GM23248 (cell line): Measurements from ENCODE around the gene RBL2. TPM values are rescaled to one million over a fixed set of nuclear protein-coding genes. Genes with fewer than 3 reads are reported as not detected.
A peak's percentile ranks its signal among the peaks of the same experiment; 100 is the strongest.

Source experiments
- DNase-seq: peaks from one replicate; pipeline ENCODE4 v3.0.0-alpha.2; 2015
- H2AFZ ChIP-seq: fragments of 200-600 bp; sonication (generic); 2 replicates; pipeline ENCODE4 v1.6.1; 2016; ENCODE audit warnings: antibody characterized with exemption
- H3F3A ChIP-seq: fragments of 200-600 bp; sonication (generic); 2 replicates; pipeline ENCODE4 v1.6.1; 2016; ENCODE audit warnings: mild to moderate bottlenecking, antibody characterized with exemption, mixed run types; ENCODE audit not compliant: insufficient read depth
- H3K27ac ChIP-seq: fragments of 200-600 bp; sonication (generic); 2 replicates; pipeline ENCODE4 v1.5.1; 2016; ENCODE audit warnings: mild to moderate bottlenecking
- H3K27me3 ChIP-seq: fragments of 200-600 bp; sonication (generic); replicated peaks from 2 replicates; pipeline ENCODE4 v1.6.1; 2016; ENCODE audit warnings: mild to moderate bottlenecking; ENCODE audit not compliant: insufficient read depth
- H3K36me3 ChIP-seq: fragments of 200-600 bp; sonication (generic); 2 replicates; pipeline ENCODE4 v1.6.1; 2016; ENCODE audit warnings: low read depth, mild to moderate bottlenecking
- H3K4me1 ChIP-seq: fragments of 200-600 bp; sonication (generic); 2 replicates; pipeline ENCODE4 v1.6.1; 2016; ENCODE audit warnings: mild to moderate bottlenecking; ENCODE audit not compliant: insufficient read depth
- H3K4me2 ChIP-seq: fragments of 200-600 bp; sonication (generic); one replicate; pipeline ENCODE4 v1.6.1; 2016; ENCODE audit warnings: mild to moderate bottlenecking; ENCODE audit not compliant: unreplicated experiment
- H3K4me3 ChIP-seq: fragments of 200-600 bp; sonication (generic); 2 replicates; pipeline ENCODE4 v1.5.1; 2016; ENCODE audit warnings: mild to moderate bottlenecking
- H3K79me2 ChIP-seq: fragments of 200-600 bp; sonication (generic); 2 replicates; pipeline ENCODE4 v1.6.1; 2016; ENCODE audit warnings: mild to moderate bottlenecking; ENCODE audit not compliant: insufficient read depth
- H3K9ac ChIP-seq: fragments of 200-600 bp; sonication (generic); 2 replicates; pipeline ENCODE4 v1.6.1; 2016; ENCODE audit warnings: mild to moderate bottlenecking
- H3K9me2 ChIP-seq: fragments of 200-600 bp; sonication (generic); 2 replicates; pipeline ENCODE4 v1.6.1; 2016; ENCODE audit warnings: mixed run types, mild to moderate bottlenecking, moderate library complexity; ENCODE audit not compliant: insufficient read depth
- H3K9me3 ChIP-seq: fragments of 200-600 bp; sonication (generic); one replicate; pipeline ENCODE4 v1.6.1; 2017; ENCODE audit warnings: low read depth
- H4K20me1 ChIP-seq: fragments of 200-600 bp; sonication (generic); 2 replicates; pipeline ENCODE4 v1.6.0; 2016; ENCODE audit not compliant: insufficient read depth
- EZH2 ChIP-seq: fragments of 200-600 bp; sonication (generic); IDR thresholded peaks from 2 replicates; pipeline ENCODE4 v1.6.1; 2018; ENCODE audit warnings: antibody characterized with exemption, mild to moderate bottlenecking; ENCODE audit not compliant: insufficient read depth, poor library complexity, severe bottlenecking
- EZH2phosphoT487 ChIP-seq: fragments of 200-600 bp; sonication (generic); IDR thresholded peaks from 2 replicates; pipeline ENCODE4 v1.6.1; 2018; ENCODE audit warnings: antibody characterized with exemption, moderate library complexity, mild to moderate bottlenecking, low read depth; ENCODE audit not compliant: insufficient read depth
- WGBS, 2 experiments: methylation state at CpG; one replicate each; pipeline ENCODE4 v1.1.6; 2015 to 2017; ENCODE audit warnings: low lambda C conversion rate in 2 of 2, low coverage in 1 of 2; ENCODE audit errors: missing lambda C conversion rate in 2 of 2; 5-methylcytosine and 5-hydroxymethylcytosine counted together
- in situ Hi-C: fragments of 300-500 bp; cut with MboI; formaldehyde crosslinking; loops from 2 replicates; pipeline ENCODE4 v1.15.0; 2020
- polyA plus RNA-seq: library from polyadenylated mRNA; unstranded; fragments of >200 nt; fragmentation: Nextera tagmentation; extraction: Ambion mirVana; gene quantifications from 2 replicates; pipeline ENCODE4 v1.2.1, GENCODE V29; 2016
- total RNA-seq: library from RNA; depleted of rRNA; stranded (reverse); fragments of >200 nt; shearing (Covaris generic); gene quantifications from 2 replicates; pipeline ENCODE4 v1.2.3, GENCODE V29; 2014

The RBL2 gene
- total and polyA plus RNA-seq, 2 experiments from 2014 or later, result 32.2 to 44.5 TPM

DNA sequence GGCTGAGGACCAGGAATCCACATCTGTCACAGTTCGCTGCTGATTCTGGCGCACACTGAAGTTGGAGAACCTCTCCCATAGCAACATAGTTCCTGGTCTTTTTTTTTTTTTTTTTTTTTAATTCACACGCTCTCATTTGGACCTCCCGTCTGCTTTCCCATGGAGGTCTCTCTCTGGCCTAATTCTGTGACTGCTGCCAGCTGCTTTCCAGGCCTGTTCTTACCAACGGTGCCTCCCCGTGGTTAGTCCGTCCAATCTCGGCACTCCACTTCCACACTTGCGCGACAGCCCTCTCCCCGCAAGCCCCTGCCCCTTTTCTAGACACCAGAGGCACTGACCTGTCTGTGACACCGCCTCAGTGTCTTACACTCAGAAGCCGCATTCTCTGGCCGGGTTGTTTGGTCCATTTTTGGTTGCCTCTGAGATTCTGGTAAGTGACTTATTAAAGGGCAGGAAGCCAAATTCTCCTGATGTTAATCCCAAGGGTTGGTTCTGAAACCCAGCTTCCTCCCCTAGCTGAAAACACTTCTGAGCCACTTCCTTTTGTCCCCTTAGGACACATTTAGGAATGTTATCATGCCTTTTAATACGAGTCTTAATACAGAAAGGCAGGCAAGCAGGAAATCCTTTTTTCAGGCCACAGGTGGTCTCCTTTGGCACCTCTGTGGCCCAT lies 69.9 kb downstream of the RBL2 start:
- Histone ChIP-seq H3K4me3 (peak overlapping the region; percentile 73), H3K27me3 (no peaks in the 10 kb centered on the region), H3K4me2 (peak overlapping the region; percentile 79), H3F3A (peaks cover 17% of the 10 kb centered on the region), H3K9ac (peak overlapping the region; percentile 77), H3K9me2 (no peaks in the 10 kb centered on the region), H2AFZ (peak overlapping the region; percentile 89), H3K27ac (peak overlapping the region; percentile 86), H4K20me1 (no peaks in the 10 kb centered on the region), H3K36me3 (no peaks in the 10 kb centered on the region), H3K4me1 (peaks cover 20% of the 10 kb centered on the region), H3K79me2 (peaks cover 22% of the 10 kb centered on the region; the same call in 1 of the 2 replicates), H3K9me3 (no peaks in the 10 kb centered on the region)
- in situ Hi-C loops, result no loop called here
- peak; percentile 90 for DNase-seq
- WGBS, 2 experiments, result 9 to 10% methylated on average over 14 to 15 of the region's 15 CpGs
- TF ChIP-seq EZH2, result no peak
- no peak for TF ChIP-seq EZH2phosphoT487

DNA sequence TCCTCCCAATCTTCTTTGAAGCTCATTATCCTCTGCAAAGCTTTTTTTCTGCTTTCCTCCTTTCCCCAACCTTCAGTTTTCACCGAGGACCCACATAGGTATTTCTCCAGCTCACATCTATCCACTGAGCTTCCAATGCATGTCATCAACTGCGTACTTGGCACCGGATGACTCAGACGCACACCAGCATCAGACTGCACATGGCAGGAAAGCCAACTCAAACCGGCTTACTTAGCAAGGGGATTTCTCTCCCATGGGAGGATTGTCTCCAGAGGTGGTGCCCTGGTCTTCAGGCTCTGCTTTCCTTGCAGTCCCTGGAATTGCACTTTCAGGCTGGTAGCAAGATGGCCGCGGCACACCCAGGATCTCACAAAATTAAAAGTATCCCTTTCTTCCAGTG lies 70.4 kb downstream of the RBL2 start:
- H3K9ac ChIP-seq, result peak overlapping the region; percentile 77
- in situ Hi-C loops, result no loop called here

DNA sequence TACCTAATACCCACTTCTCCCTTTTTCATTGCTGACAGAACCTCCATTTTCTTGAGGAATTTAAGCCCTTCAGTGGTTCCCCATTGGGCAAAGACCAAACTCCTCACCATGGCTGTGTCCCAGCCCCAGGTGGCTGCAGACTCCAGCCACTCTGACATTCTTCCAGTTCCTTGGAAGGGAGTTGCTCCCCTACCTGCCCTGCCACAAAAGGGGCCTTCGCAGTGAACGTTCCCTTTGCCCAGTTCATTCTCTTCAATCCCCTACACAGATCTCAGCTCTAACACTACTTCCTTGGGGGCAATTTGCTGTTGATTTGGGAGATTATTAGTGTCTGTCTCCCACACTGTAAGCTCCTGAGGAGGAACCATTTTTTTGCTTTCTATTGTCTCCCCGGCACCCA lies 72.0 kb downstream of the RBL2 start:
- Histone ChIP-seq H3K27ac (no peak overlapping the region), H2AFZ (no peak overlapping the region), H3K36me3 (no peaks in the 10 kb centered on the region), H3K9ac (no peak overlapping the region), H3K27me3 (no peaks in the 10 kb centered on the region), H3K9me3 (no peaks in the 10 kb centered on the region), H3K4me1 (peaks cover 28% of the 10 kb centered on the region), H3K4me3 (no peak overlapping the region), H4K20me1 (no peaks in the 10 kb centered on the region), H3K9me2 (no peaks in the 10 kb centered on the region), H3K4me2 (no peak overlapping the region), H3F3A (peaks cover 17% of the 10 kb centered on the region), H3K79me2 (peaks cover 11% of the 10 kb centered on the region; the same call in 1 of the 2 replicates)
- WGBS, 2 experiments, result 76 to 79% methylated on average over 3 of the region's 3 CpGs
- DNase-seq, result no peak
- no peak for TF ChIP-seq EZH2
- TF ChIP-seq EZH2phosphoT487, result no peak
- in situ Hi-C loops, result no loop called here

More for the DNA sequence above, 70.4 kb downstream of the RBL2 start:
- Histone ChIP-seq H3K36me3 (no peaks in the 10 kb centered on the region), H3K4me1 (peaks cover 20% of the 10 kb centered on the region), H3F3A (peaks cover 17% of the 10 kb centered on the region), H3K9me2 (no peaks in the 10 kb centered on the region), H3K4me2 (peak overlapping the region; percentile 79), H3K4me3 (peak overlapping the region; percentile 73; the same call in 1 of the 2 replicates), H4K20me1 (no peaks in the 10 kb centered on the region), H3K79me2 (peaks cover 22% of the 10 kb centered on the region; the same call in 1 of the 2 replicates), H3K27me3 (no peaks in the 10 kb centered on the region), H3K9me3 (no peaks in the 10 kb centered on the region), H2AFZ (peak overlapping the region; percentile 89), H3K27ac (peak overlapping the region; percentile 86)
- peak; percentile 59 for DNase-seq
- no peak for TF ChIP-seq EZH2phosphoT487
- WGBS, 2 experiments, result 71 to 76% methylated on average over 7 of the region's 7 CpGs

DNA sequence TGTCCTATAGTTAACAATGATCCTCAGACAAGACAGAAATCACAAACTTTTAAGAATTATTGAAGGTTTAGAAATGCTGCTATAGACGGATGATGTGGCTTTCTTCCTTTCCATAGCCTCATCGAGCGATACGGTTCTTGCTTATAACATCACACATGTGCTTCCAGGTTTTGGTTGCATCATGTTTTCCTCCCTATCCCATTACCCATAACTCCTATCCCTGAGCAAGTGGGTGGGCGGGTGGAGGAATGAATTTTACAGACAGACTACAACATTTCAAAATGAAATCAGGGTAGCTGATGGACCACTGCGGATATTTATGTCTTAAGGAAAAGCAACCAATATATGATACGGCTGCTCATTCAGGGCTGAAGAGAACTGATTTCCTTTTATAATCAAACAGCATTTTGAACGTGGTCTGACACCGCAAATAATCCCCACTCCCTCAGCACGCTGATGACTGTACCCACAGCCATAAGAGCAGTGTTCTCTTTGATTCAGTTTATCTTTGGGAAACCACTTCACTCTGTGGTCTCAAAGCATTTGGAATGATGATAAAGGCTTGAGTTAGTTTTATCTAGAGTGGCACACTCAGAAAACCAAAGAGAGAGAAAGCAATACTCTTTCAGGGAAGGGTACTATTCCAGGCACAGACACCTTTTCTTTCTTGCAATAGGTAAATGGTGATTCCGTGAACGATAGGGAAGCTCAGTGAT lies 73.4 kb downstream of the RBL2 start:
- Histone ChIP-seq H3K9ac (no peak overlapping the region), H3K27ac (no peak overlapping the region), H3F3A (peaks cover 17% of the 10 kb centered on the region; the same call in 1 of the 2 replicates), H3K9me3 (no peaks in the 10 kb centered on the region), H3K4me1 (peaks cover 28% of the 10 kb centered on the region), H3K27me3 (no peaks in the 10 kb centered on the region), H3K4me3 (no peak overlapping the region), H3K36me3 (no peaks in the 10 kb centered on the region), H4K20me1 (no peaks in the 10 kb centered on the region), H2AFZ (no peak overlapping the region), H3K9me2 (no peaks in the 10 kb centered on the region), H3K79me2 (no peaks in the 10 kb centered on the region), H3K4me2 (no peak overlapping the region)
- TF ChIP-seq EZH2 (no peak), EZH2phosphoT487 (no peak)
- no peak for DNase-seq
- 84 to 86% methylated on average over 12 of the region's 12 CpGs for WGBS, 2 experiments
- in situ Hi-C loops, result no loop called here
